Measurements from ENCODE around the gene PHYKPL.
"Not testable (repeated sequence)": the region's sequence is repeated elsewhere in the genome, so short reads cannot be mapped to it uniquely, and the experiment has no call there.

Gene PHYKPL

DNA sequence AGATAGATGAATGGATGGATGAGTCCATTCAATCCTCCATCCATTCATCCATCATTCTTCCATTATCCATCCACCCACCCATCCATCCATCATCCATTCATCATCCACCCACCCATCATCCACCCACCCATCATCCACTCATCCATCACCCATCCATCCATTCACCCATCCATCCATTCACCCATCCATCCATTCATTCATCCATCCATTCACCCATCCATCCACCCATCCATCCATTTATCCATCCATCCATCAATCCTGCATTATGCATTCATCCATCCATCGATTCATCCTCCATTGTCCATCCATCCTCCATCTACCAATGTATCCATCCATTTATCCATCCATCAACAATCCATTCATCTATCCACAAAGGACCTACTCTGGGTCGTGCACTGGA is 12.8 kb upstream of the PHYKPL start:
- no peak overlapping the region for H3K4me3 ChIP-seq (ENCODE audit: control insufficient read depth, low read depth, low read length)
- TF ChIP-seq CTCF (conservative IDR thresholded peaks at IDR 0.05; ENCODE audit: control insufficient read depth, insufficient read depth, low read depth, low read length), result no peak
- no peak for DNase-seq (ENCODE audit: low read depth)

DNA sequence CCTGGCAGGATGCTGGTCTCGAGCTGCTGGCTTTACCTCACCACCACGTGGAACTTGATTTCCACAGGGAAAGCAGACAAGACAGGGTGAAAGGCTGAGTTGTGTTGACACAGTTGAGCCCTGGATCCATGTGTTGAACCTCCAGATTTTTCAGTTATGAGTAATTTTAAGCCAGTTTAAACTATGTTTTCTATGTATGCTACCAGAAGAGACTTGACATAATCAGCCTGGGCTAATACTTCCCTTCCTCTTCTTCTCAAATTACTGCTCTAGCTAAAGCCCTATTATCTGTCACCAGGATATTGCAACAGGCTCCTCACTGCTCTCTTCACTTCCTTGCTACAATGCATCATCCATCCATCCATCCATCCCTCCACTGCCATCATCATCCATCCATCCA is 12.0 kb upstream of the PHYKPL start:
- H3K4me3 ChIP-seq (ENCODE audit: control insufficient read depth, low read depth, low read length), result no peak overlapping the region
- TF ChIP-seq CTCF (conservative IDR thresholded peaks at IDR 0.05; ENCODE audit: control insufficient read depth, insufficient read depth, low read depth, low read length), result no peak
- peak; percentile 28 for DNase-seq (ENCODE audit: low read depth)

GRCh38 chr5:178242416-178242815 is 9.8 kb upstream of the PHYKPL start:
- DNase-seq (ENCODE audit: low read depth), result no peak
- no peak overlapping the region for H3K4me3 ChIP-seq (ENCODE audit: control insufficient read depth, low read depth, low read length)
- no peak for TF ChIP-seq CTCF (conservative IDR thresholded peaks at IDR 0.05; ENCODE audit: control insufficient read depth, insufficient read depth, low read depth, low read length)

GRCh38 chr5:178241688-178242231 is 9.2 kb upstream of the PHYKPL start:
- TF ChIP-seq CTCF (conservative IDR thresholded peaks at IDR 0.05; ENCODE audit: control insufficient read depth, insufficient read depth, low read depth, low read length), result no peak
- no peak for DNase-seq (ENCODE audit: low read depth)
- H3K4me3 ChIP-seq (ENCODE audit: control insufficient read depth, low read depth, low read length), result no peak overlapping the region

GRCh38 chr5:178241231-178241663 is 8.6 kb upstream of the PHYKPL start:
- no peak overlapping the region for H3K4me3 ChIP-seq (ENCODE audit: control insufficient read depth, low read depth, low read length)
- no peak for DNase-seq (ENCODE audit: low read depth)
- TF ChIP-seq CTCF (conservative IDR thresholded peaks at IDR 0.05; ENCODE audit: control insufficient read depth, insufficient read depth, low read depth, low read length), result no peak

DNA sequence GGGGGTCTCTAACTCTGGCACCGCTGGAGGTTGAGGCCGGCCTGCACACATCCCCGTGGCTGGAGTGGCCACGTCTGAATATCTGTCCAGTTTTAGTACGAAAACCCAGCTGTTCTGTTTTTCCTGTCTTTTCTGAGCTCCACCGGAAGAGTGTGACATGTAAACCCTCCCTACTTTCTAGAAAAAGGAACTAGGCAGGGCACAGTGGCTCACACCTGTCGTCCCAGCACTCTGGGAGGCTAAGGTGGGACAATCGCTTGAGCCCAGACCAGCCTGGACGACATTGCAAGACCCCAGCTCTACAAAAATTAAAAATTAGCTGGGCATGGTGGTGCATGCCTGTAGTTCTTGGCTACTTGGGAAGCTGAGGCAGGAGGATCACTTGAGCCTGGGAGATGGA is 8.2 kb upstream of the PHYKPL start:
- no peak for TF ChIP-seq CTCF (conservative IDR thresholded peaks at IDR 0.05; ENCODE audit: control insufficient read depth, insufficient read depth, low read depth, low read length)
- no peak overlapping the region for H3K4me3 ChIP-seq (ENCODE audit: control insufficient read depth, low read depth, low read length)
- no peak for DNase-seq (ENCODE audit: low read depth)

- no peak overlapping the region for H3K4me3 ChIP-seq (ENCODE audit: control insufficient read depth, low read depth, low read length)
- no peak for DNase-seq (ENCODE audit: low read depth)
- TF ChIP-seq CTCF (conservative IDR thresholded peaks at IDR 0.05; ENCODE audit: control insufficient read depth, insufficient read depth, low read depth, low read length), result no peak
Observed at GRCh38 chr5:178240341-178240741, 7.7 kb upstream of the PHYKPL start.

DNA sequence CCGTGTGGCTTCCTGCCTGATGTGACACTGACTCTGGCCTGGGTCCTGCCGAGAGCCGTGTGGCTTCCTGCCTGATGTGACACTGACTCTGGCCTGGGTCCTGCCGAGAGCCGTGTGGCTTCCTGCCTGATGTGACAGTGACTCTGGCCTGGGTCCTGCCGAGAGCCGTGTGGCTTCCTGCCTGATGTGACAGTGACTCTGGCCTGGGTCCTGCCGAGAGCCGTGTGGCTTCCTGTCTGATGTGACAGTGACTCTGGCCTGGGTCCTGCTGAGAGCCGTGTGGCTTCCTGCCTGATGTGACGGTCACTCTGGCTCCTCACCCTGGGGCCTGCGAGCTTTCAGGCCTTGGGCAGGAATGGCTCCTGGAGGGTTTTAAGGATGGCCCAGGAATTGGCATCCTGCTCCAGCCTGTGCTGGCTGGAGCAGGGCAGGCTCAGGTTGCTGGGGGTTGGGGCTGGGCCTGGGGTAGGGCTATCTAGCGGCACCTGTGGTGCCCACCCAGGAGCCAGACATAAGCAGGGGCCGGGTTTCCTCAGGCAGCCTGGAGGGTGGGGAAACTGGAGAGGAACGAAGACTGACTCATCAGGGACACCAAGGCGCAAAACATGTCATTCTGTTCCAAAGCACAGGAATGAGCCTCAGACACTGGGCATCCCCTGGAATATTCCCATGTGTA is 7.2 kb upstream of the PHYKPL start:
- H3K4me3 ChIP-seq (ENCODE audit: control insufficient read depth, low read depth, low read length); DNase-seq (ENCODE audit: low read depth): not testable (repeated sequence)

Measured in fibroblast of mammary gland (primary cell).